ENCODE data around the gene OSBPL6. TPM values are rescaled to one million over a fixed set of nuclear protein-coding genes. Genes with fewer than 3 reads are reported as not detected.
"Not testable (repeated sequence)": the region's sequence is repeated elsewhere in the genome, so short reads cannot be mapped to it uniquely, and the experiment has no call there.

Gene OSBPL6
- total RNA-seq, 2 donors from 2014 or later = 0.95 to 4.6 TPM

- Histone ChIP-seq H3K9me3 (no peaks in the 10 kb centered on the region), H3K27ac (no peak overlapping the region), H3K27me3 (replicated peaks; ENCODE audit: insufficient read depth) (no peaks in the 10 kb centered on the region), H3K4me3 (no peak overlapping the region), H3K36me3 (no peaks in the 10 kb centered on the region), H3K4me1 (ENCODE audit: control insufficient read depth in 1 of 2, low read depth in 2 of 2) (no peaks in the 10 kb centered on the region)
- TF ChIP-seq CTCF (IDR thresholded peaks at IDR 0.05) = no peak
- ATAC-seq (ENCODE audit: insufficient number of reproducible peaks, low FRiP score, low read depth) = peak; percentile 20
- no peak for DNase-seq (ENCODE audit: low spot score)
Measured at GRCh38 chr2:178401994-178402437, 207.7 kb downstream of the OSBPL6 start.

GRCh38 chr2:178403671-178404306 is 209.5 kb downstream of the OSBPL6 start:
- Histone ChIP-seq H3K4me3 (no peak overlapping the region), H3K27me3 (replicated peaks; ENCODE audit: insufficient read depth) (no peaks in the 10 kb centered on the region), H3K4me1 (ENCODE audit: control insufficient read depth in 1 of 2, low read depth in 2 of 2) (no peaks in the 10 kb centered on the region), H3K27ac (no peak overlapping the region), H3K9me3 (no peaks in the 10 kb centered on the region), H3K36me3 (no peaks in the 10 kb centered on the region)
- no peak for ATAC-seq (ENCODE audit: insufficient number of reproducible peaks, low FRiP score, low read depth)
- no peak for DNase-seq (ENCODE audit: low spot score)
- no peak for TF ChIP-seq CTCF (IDR thresholded peaks at IDR 0.05)

- DNase-seq (ENCODE audit: low spot score) (no peak), ATAC-seq (ENCODE audit: insufficient number of reproducible peaks, low FRiP score, low read depth) (no peak)
- Histone ChIP-seq H3K27me3 (replicated peaks; ENCODE audit: insufficient read depth) (no peaks in the 10 kb centered on the region), H3K27ac (no peak overlapping the region), H3K4me1 (ENCODE audit: control insufficient read depth in 1 of 2, low read depth in 2 of 2) (no peaks in the 10 kb centered on the region), H3K4me3 (no peak overlapping the region), H3K36me3 (no peaks in the 10 kb centered on the region), H3K9me3 (no peaks in the 10 kb centered on the region)
- TF ChIP-seq CTCF (IDR thresholded peaks at IDR 0.05) = no peak
Measured at GRCh38 chr2:178404368-178404767, 210.1 kb downstream of the OSBPL6 start.

- no peaks in the 10 kb centered on the region for H3K27me3 ChIP-seq (replicated peaks; ENCODE audit: insufficient read depth)
- H3K9me3 ChIP-seq = no peaks in the 10 kb centered on the region
- H3K4me3 ChIP-seq = no peak overlapping the region
- no peak for DNase-seq (ENCODE audit: low spot score)
- H3K36me3 ChIP-seq = no peaks in the 10 kb centered on the region
- ATAC-seq (ENCODE audit: insufficient number of reproducible peaks, low FRiP score, low read depth) = no peak
- no peak overlapping the region for H3K27ac ChIP-seq
- H3K4me1 ChIP-seq (ENCODE audit: control insufficient read depth in 1 of 2, low read depth in 2 of 2) = peaks cover 0 to 5% of the 10 kb centered on the region in 2 donors
- no peak for TF ChIP-seq CTCF (IDR thresholded peaks at IDR 0.05)
Measured at GRCh38 chr2:178409261-178409660, 214.9 kb downstream of the OSBPL6 start.

- Histone ChIP-seq H3K4me1 (ENCODE audit: control insufficient read depth in 1 of 2, low read depth in 2 of 2) (peaks cover 5 to 12% of the 10 kb centered on the region in 2 donors), H3K27ac (no peak overlapping the region), H3K36me3 (no peaks in the 10 kb centered on the region), H3K4me3 (no peak overlapping the region), H3K9me3 (no peaks in the 10 kb centered on the region), H3K27me3 (replicated peaks; ENCODE audit: insufficient read depth) (no peaks in the 10 kb centered on the region)
- ATAC-seq (ENCODE audit: insufficient number of reproducible peaks, low FRiP score, low read depth) (no peak), DNase-seq (ENCODE audit: low spot score) (no peak)
- no peak for TF ChIP-seq CTCF (IDR thresholded peaks at IDR 0.05)
Measured at GRCh38 chr2:178412047-178412446, 217.7 kb downstream of the OSBPL6 start.

GRCh38 chr2:178412453-178412852 is 218.1 kb downstream of the OSBPL6 start:
- not testable (repeated sequence) for DNase-seq (ENCODE audit: low spot score); H3K27ac ChIP-seq; ATAC-seq (ENCODE audit: insufficient number of reproducible peaks, low FRiP score, low read depth); H3K36me3 ChIP-seq; H3K27me3 ChIP-seq (replicated peaks; ENCODE audit: insufficient read depth); H3K9me3 ChIP-seq; H3K4me3 ChIP-seq
- peaks cover 5 to 12% of the 10 kb centered on the region in 2 donors for H3K4me1 ChIP-seq (ENCODE audit: control insufficient read depth in 1 of 2, low read depth in 2 of 2)

Data from thoracic aorta (tissue), 2 donors.